NB4 (cell line): ENCODE measurements around the gene CRADD.

Source experiments
- MYC ChIP-seq: IDR thresholded peaks from 2 replicates; pipeline ENCODE4 v1.6.1; 2011; ENCODE audit warnings: low read depth, low read length
- POLR2A ChIP-seq: IDR thresholded peaks from 2 replicates; pipeline ENCODE4 v1.6.1; 2011; ENCODE audit warnings: mild to moderate bottlenecking; ENCODE audit not compliant: insufficient read length; ENCODE audit errors: extremely low read depth
- TF ChIP-seq, protein P1 (sequence below): IDR thresholded peaks from one replicate; pipeline ENCODE4 v1.5.1; 2012; ENCODE audit warnings: low read depth, low read length
- TF ChIP-seq, protein P2 (sequence below): IDR thresholded peaks from 2 replicates; pipeline ENCODE4 v1.6.1; 2011; ENCODE audit warnings: low read depth, low read length

DNA sequence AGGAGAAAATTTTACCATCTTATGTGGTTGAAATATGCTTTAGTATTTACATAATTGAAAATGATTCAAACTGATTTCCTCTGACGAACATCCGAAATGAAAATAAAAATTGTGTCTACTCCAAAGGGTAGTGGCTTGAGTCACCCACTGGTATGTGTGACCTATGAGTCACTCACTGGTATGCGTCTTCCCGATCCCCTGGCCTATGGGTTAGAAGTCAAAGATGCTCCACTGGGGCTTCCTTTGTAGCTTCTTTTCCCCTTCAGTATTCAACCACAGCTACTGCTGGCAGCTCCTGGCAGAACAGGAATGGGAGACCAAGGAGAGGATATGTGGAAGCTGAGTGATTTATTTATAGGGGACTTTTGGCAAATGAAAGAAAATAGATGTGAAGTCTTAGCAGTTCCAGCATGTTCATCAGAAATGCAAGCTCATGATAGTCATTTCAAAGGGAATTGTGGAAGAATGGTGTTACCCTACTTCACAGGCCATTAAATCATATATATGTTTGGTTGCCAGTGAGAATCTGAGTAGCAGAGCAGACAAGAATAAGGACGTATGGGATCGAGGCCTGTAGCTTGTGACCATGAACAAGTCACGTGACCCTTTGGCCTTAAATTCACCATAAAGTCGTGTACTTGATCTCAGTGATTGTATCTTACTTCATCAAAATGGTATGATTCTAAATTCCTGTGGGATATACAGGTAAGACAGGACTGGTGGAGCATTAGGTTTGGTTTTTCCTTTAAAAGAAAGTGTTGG lies 108.3 kb downstream of the CRADD start:
- TF ChIP-seq POLR2A, result no peak
- TF ChIP-seq, protein P1, sequence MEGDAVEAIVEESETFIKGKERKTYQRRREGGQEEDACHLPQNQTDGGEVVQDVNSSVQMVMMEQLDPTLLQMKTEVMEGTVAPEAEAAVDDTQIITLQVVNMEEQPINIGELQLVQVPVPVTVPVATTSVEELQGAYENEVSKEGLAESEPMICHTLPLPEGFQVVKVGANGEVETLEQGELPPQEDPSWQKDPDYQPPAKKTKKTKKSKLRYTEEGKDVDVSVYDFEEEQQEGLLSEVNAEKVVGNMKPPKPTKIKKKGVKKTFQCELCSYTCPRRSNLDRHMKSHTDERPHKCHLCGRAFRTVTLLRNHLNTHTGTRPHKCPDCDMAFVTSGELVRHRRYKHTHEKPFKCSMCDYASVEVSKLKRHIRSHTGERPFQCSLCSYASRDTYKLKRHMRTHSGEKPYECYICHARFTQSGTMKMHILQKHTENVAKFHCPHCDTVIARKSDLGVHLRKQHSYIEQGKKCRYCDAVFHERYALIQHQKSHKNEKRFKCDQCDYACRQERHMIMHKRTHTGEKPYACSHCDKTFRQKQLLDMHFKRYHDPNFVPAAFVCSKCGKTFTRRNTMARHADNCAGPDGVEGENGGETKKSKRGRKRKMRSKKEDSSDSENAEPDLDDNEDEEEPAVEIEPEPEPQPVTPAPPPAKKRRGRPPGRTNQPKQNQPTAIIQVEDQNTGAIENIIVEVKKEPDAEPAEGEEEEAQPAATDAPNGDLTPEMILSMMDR, result no peak
- TF ChIP-seq, protein P2, sequence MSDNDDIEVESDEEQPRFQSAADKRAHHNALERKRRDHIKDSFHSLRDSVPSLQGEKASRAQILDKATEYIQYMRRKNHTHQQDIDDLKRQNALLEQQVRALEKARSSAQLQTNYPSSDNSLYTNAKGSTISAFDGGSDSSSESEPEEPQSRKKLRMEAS, result no peak
- TF ChIP-seq MYC, result no peak
